ENCODE results near the gene PRKCI.

GRCh38 chr3:170259907-170260306 is 37.7 kb downstream of the PRKCI start:
- TF ChIP-seq CTCF (IDR thresholded peaks at IDR 0.05): no peak
- no peak for TF ChIP-seq EZH2 (IDR thresholded peaks at IDR 0.05; ENCODE audit: borderline replicate concordance, insufficient read depth, low read depth, low read length, poor library complexity, severe bottlenecking)
